ENCODE measurements around the gene SMYD2.
A peak's percentile ranks its signal among the peaks of the same experiment; 100 is the strongest.

Gene SMYD2

DNA sequence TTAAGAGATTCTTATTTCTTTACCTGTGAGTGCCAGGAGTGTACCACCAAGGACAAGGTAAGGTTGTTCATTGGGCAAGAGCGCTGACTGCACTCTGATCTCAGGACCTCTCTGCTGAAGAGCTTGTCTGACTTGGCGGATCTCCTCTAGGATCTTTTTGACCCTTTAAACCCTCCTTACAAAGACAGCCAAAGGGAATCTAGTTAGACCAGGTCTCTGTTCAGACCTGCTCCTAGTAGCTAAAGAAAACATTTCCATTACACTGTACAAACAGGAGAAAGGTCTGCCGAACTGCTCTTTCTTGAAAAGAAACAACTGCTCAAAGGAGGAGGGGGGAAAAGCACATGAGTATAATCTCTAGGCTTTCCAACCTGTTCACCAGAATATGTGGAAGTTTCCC lies 49.3 kb downstream of the SMYD2 start:
- DNase-seq = no peak

- DNase-seq = no peak
Measured at GRCh38 chr1:214330715-214331114, 49.8 kb downstream of the SMYD2 start.

DNA sequence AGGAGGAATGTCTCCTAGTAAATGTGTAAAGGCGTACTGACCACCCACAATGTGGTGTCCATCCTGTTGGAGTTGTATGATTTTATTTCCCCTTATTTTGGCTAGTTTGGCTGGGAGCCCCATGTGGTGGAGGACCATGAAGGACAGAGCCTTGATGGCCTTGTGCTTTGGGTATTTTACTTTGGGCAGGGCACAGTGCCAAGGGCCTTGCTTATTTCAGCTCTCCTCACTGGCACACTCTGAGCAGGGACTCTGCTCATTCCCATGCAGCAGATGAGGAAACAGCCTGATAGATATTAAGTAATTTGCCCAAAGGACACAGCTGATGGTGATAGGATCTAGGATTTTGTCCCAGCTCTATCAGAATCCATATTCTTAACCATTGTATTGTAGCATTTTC lies 50.2 kb downstream of the SMYD2 start:
- DNase-seq = no peak

DNA sequence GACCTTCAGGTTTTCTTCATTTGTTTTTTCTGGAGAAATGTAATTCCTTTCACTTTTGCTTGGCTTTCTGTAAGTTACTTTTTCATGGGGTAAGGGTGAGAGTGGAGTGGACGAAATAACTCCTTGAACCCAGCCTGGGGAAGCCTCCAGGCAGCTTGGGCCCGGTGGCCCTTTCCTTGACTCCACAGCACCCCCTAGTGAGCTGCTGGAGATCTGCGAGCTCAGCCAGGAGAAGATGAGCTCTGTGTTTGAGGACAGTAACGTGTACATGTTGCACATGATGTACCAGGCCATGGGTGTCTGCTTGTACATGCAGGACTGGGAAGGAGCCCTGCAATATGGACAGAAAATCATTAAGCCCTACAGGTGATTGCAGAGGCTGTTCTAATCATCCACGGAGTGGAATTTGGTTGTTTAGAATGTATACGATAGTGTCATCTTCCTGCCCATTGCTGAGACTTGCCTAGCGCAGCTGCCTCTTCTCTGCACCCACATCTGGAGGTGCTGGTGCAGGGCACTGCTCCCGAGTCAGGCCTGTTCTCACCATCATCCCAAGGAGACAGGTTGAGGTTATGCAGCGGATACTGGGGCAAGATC lies 51.0 kb downstream of the SMYD2 start:
- peak; percentile 72 for DNase-seq

DNA sequence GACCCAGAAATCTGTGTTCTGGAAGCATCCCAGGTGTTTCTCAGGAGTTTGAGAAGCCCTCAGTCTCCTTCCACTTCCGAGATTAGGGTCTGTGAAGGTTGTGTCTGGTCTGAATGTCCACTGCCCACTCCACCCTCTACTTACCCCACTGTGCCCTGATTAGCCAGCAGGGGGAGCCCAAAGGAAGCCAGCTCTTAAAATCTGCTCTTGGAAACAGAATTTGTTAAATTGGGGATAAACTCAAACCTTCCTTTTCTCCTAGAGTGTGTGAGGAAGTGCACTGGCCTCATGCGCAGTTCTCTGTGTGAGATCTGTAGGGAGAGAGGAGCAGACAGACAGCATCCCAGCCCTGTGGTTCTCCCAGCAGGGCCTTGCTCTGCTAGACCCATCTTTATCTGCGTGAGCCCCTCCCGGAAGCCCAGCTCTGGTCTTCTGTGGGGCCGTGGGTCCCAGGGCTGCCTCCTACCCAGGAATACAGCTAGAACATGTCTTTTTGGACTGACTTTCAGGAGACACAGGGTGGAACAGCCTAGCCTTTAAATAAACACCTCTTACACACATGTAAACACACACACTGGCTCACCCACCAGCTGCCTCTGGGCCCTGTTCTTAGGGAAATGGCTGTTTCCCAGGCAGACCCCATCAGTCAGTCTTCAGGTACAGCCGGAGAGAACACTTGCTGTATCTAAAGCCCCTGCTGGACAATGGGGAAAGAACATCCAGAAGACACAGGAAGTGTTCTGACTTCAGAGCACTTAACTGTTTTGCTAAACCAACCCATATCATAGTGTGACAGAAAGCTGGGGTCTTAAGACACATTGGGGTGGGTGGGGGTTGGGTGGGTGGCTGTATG lies 52.2 kb downstream of the SMYD2 start:
- peak; percentile 70 for DNase-seq

DNA sequence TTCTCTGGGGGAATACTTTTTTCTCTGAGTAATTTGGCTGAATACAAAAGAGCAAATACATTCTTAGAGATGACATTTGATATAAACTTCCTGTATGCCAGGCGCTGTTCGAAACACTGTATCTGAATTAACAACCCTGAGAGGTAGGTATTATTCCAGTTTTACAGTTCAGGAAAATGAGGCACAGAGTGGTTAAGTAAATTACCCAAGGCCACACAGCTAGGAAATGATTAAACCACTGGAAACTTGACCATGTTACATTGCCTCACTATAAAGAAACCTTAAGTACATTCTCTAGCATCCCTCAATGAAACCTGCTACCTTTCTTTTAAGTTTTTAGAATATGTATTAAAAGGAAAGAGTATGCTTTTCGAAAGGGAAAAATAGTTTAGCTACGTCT lies 54.6 kb downstream of the SMYD2 start:
- no peak for DNase-seq

- no peak for DNase-seq
Measured at GRCh38 chr1:214337015-214337414, 56.1 kb downstream of the SMYD2 start.

- no peak for DNase-seq
Measured at GRCh38 chr1:214337511-214337910, 56.6 kb downstream of the SMYD2 start.

DNA sequence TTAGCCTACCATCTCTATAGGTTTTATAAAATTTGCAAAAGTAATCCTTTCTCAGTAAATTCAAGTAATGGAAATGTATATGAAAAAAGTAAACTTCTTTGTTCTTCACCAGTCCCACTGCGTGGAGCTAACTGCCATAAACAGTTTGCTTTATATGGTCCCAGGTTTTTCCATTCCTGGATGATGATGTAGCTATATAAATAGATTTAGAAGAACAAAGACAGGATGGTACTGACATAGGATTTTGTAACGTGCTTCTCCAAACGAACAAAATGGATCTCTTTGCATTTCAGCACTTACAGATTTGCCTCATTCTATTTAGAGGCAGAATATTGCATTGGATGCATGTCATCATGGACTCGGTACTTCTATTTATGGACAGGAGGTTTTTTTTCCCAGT lies 57.3 kb downstream of the SMYD2 start:
- DNase-seq = no peak

- no peak for DNase-seq
Measured at GRCh38 chr1:214341459-214341858, 60.5 kb downstream of the SMYD2 start.

DNA sequence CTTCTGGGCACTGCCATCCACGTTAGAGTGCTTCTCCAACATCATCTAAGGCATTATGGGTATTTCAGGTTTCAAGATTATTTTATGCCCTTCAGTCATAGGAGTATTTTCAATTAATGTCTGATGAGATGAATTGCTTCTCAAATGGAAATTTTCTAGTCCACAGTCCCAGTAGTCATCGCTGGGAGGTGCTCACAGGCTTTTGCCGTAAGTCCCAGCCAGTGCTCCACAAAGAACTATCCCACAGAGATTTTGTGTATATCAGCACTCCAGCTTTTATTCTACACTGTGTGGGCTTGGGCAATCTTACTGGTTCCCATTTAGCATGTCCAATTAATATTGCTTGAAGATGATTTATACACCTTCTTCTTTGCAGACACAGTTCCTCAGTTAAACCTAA lies 61.0 kb downstream of the SMYD2 start:
- DNase-seq = no peak

- no peak for DNase-seq
Measured at GRCh38 chr1:214342525-214342924, 61.6 kb downstream of the SMYD2 start.

DNA sequence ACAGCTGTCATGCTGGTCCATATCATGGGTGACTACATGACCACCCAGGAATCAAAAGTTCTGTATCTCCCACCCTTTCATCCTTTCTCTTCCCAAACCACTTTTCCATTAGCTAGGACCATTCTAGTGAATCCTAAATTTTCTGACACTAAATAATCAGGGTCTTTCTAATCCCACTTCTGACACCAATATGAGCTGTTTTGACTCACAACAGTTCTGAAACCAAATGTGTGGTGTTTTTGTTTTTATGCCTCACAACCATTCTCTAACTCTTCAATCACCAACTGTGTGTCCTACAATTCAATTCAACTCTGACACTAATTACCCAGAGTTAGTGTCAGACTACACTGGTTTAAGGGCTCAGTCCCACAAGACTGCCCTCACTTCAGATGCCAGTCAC lies 63.9 kb downstream of the SMYD2 start:
- no peak for DNase-seq

DNA sequence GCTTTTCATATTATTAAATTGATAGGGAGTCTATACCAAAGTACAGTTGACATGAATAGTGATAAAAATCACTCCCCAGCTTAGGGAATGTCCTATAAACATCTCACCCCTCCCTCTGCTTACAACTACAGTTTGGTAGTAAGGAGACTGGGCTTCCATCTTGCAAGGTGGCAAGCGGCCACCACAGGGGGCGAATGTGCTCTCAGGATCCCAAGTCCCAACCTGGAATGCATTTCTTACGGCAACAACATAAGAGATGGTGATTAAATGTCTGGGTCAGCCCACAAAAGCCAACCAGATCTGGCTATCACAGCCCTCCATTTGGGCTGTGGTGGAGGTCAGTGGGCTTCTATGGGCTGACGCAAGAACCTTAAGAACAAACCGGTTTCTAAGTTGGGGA lies 68.0 kb downstream of the SMYD2 start:
- DNase-seq = no peak

DNA sequence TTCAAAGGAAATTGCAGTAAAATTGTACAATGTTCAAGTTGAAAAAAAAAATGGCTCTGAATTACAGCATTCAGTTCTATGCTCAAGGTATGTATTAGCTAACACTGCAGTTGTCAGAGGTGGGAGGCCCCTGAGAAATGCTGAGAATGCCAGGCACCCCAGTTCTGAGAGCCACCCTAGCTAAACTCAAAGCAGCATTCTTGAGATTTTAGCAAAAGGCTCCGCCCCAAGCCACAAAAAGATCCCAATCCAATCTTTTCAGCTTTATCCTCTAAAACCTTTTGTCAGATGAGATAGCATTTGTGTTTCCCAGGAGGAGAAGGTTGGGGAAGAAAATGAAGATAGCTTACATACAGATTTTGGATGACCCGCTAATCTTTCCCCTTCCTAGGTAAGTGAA lies 68.8 kb downstream of the SMYD2 start:
- DNase-seq = no peak

DNA sequence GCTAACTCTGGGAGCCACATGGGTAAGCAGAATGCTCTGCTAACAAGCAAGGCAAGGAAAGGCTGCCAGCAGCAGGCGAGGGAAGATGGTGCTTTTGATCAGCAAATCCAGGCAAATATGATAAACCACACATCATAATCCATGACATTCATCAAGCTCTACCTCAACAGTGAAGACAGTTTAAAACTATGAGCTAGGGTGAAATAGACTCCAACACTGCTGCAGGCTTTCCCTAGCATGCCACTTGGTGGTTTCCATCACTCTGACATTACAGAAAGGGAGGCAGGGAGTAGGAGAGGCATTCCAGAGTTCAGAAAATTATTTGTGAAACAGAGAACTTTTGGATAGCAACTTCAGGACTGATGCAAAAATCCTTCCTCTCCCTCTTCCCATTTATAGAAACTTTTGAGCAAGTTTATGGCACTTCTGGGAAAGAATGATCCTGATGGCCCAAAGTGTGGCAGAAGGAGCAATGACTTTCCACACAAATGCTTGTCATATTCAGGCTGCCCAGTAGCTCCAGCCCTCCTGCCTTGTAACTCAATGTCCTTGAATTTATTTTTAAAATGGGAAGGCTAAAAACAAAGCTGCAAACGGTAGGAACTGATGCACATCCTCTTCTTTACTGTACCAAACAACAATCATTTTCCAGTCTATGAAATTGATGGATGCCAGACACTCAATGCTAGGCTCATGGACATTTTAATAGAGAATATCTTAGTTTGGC lies 70.8 kb downstream of the SMYD2 start:
- DNase-seq = no peak

DNA sequence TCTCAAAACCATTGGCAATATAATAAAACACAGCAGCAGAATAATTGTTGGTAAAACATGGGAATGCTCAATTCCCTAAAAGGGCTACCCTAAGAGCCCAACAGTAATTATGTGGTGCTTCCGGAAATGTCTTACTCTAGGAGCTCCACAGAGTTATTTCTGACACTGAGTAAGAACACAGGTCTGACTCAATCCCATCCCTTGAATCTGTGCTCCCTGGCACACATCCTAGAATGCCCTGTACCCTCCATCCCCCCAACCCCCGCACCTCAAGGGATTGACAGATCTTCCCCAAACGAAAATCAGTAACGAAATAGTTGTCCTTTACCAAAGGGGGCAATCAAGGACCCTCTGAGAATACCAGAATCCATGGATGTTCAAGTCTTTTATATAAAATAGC lies 71.9 kb downstream of the SMYD2 start:
- DNase-seq = no peak

GRCh38 chr1:214354440-214355148 lies 73.6 kb downstream of the SMYD2 start:
- no peak for DNase-seq

- no peak for DNase-seq
Measured at GRCh38 chr1:214360116-214360515, 79.2 kb downstream of the SMYD2 start.

GRCh38 chr1:214360525-214361164 lies 79.7 kb downstream of the SMYD2 start:
- DNase-seq = no peak

DNA sequence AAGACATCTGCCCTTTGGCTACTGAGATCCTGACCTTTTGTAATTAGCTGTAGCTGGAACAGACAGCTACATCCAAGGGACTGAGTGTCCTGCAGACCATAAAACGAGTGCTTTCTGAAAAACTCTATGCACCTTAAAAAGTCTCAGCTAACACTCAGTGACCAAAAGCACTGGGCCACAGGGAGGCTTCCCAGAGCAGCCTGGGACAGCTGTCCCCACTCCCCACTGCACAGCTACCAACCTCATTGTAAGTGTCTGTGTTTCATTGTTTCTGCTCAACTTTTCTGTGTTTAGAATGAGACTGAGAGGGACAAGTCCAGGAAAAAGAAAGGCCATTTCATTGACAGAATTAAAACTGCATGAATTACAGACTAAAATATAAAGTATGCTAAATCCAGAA lies 80.7 kb downstream of the SMYD2 start:
- no peak for DNase-seq

GRCh38 chr1:214362188-214362882 lies 81.4 kb downstream of the SMYD2 start:
- no peak for DNase-seq

Measured in activated CD4-positive, alpha-beta T cell treated with anti-CD3 and anti-CD28 coated beads for 48 hours (primary cell).